ENCODE measurements around the gene MYH9. TPM values are rescaled to one million over a fixed set of nuclear protein-coding genes. Genes with fewer than 3 reads are reported as not detected.
"Not testable (repeated sequence)": the region's sequence is repeated elsewhere in the genome, so short reads cannot be mapped to it uniquely, and the experiment has no call there.

The MYH9 gene
- total and polyA plus RNA-seq, 2 donors (not counting 1 experiment from before 2014, with no cell fraction given): 108 to 554 TPM

DNA sequence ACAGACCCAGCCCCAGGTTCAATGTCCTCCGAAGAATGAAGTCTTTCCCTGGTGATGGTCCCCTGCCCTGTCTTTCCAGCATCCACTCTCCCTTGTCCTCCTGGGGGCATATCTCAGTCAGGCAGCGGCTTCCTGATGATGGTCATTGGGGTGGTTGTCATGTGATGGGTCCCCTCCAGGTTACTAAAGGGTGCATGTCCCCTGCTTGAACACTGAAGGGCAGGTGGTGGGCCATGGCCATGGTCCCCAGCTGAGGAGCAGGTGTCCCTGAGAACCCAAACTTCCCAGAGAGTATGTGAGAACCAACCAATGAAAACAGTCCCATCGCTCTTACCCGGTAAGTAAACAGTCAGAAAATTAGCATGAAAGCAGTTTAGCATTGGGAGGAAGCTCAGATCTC is 120.7 kb downstream of the MYH9 start:
- Mint-ChIP-seq H3K9me3 (ENCODE audit: insufficient read depth) (no peaks in the 10 kb centered on the region), H3K4me1 (no peaks in the 10 kb centered on the region), H3K27ac (no peak overlapping the region), H3K27me3 (no peaks in the 10 kb centered on the region), H3K4me3 (no peak overlapping the region)
- H3K79me2 ChIP-seq (ENCODE audit: control insufficient read depth, insufficient read depth, low read length): no peaks in the 10 kb centered on the region
- WGBS (ENCODE audit: insufficient coverage): 100% methylated on average over 1 of the region's 4 CpGs
- POLR2A ChIA-PET: no interaction called here
- no peak overlapping the region for H3K4me3 ChIP-seq (ENCODE audit: control extremely low read depth in 1 of 5, extremely low read depth in 1 of 5, insufficient read depth in 1 of 5, low read depth in 2 of 5, low read length in 4 of 5)
- DNase-seq (no peak), ATAC-seq (ENCODE audit: low read depth) (no peak)
- H3K9ac ChIP-seq (ENCODE audit: low read length): no peak overlapping the region
- H3K36me3 ChIP-seq (replicated peaks in 1 of 2; ENCODE audit: control extremely low read depth in 1 of 2, control insufficient read depth in 1 of 2, extremely low read depth in 1 of 2, insufficient read depth in 2 of 2, low read length in 1 of 2): peaks cover 1 to 13% of the 10 kb centered on the region in 2 experiments
- no peaks in the 10 kb centered on the region for H3K9me3 ChIP-seq (ENCODE audit: control extremely low read depth in 1 of 3, control insufficient read depth in 2 of 3, insufficient read depth in 1 of 3, low read length in 2 of 3)
- no peaks in the 10 kb centered on the region for H4K20me1 ChIP-seq (ENCODE audit: control insufficient read depth, insufficient read depth, low read length, poor library complexity, severe bottlenecking)
- no peak for TF ChIP-seq EZH2 (IDR thresholded peaks at IDR 0.05; ENCODE audit: borderline replicate concordance, insufficient read depth, low read depth, low read length, poor library complexity, severe bottlenecking)
- TF ChIP-seq, protein P1, sequence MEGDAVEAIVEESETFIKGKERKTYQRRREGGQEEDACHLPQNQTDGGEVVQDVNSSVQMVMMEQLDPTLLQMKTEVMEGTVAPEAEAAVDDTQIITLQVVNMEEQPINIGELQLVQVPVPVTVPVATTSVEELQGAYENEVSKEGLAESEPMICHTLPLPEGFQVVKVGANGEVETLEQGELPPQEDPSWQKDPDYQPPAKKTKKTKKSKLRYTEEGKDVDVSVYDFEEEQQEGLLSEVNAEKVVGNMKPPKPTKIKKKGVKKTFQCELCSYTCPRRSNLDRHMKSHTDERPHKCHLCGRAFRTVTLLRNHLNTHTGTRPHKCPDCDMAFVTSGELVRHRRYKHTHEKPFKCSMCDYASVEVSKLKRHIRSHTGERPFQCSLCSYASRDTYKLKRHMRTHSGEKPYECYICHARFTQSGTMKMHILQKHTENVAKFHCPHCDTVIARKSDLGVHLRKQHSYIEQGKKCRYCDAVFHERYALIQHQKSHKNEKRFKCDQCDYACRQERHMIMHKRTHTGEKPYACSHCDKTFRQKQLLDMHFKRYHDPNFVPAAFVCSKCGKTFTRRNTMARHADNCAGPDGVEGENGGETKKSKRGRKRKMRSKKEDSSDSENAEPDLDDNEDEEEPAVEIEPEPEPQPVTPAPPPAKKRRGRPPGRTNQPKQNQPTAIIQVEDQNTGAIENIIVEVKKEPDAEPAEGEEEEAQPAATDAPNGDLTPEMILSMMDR (IDR thresholded peaks at IDR 0.05): no peak
- H3K27me3 ChIP-seq (replicated peaks in 1 of 4; ENCODE audit: control extremely low read depth in 1 of 4, control insufficient read depth in 3 of 4, insufficient read depth in 4 of 4, low read length in 3 of 4): no peaks in the 10 kb centered on the region
- H2AFZ ChIP-seq (ENCODE audit: insufficient read depth, low read depth, low read length, poor library complexity, severe bottlenecking): no peak overlapping the region
- CTCF ChIA-PET: no interaction called here
- intact Hi-C loops (cut with micrococcal nuclease): no loop called here
- H3K4me1 ChIP-seq (ENCODE audit: control insufficient read depth in 2 of 2, insufficient read depth in 2 of 2, low read length in 2 of 2): no peaks in the 10 kb centered on the region
- H3K4me2 ChIP-seq (replicated peaks; ENCODE audit: low read depth, low read length, poor library complexity, severe bottlenecking): no peak overlapping the region
- no peak overlapping the region for H3K27ac ChIP-seq (ENCODE audit: low read length in 2 of 2)

DNA sequence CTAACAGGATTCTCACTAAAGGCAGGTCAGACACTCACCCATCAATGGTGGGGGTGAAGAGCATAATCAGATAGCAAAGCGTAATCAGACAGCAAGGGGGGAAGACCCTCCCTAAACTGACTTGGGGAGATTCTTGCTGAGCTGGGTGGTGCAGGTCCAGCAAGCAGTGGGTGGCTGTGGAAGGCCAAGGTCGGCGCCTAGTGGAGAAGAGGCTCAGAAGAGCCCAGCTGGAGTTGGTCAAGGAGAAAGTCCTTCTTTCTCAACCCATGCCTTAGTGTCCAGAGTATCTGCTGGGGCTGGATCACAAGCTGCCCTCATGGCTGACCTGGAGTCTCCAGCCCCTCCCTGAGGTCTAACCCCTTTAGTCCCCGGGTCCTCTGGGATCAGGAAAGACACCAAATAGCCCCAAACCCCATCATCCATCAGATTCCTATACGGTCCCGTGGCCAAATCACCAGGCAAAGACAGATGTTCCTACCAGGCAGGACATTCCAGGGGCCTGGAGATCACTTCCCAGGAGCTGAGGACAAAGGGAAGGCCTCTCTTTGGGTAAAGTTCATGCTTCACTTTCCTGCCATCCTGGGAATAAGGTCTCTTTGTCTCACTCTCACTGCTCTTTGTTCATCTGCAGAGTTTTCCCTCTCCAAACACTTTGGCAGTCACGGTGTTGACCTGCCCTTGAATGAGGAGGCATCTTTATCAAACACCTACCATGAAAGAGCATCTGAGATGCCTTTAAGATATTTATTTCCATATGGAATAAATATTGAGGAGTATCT is 123.7 kb downstream of the MYH9 start:
- H3K4me1 ChIP-seq (ENCODE audit: control insufficient read depth in 2 of 2, insufficient read depth in 2 of 2, low read length in 2 of 2); H3K9me3 ChIP-seq (ENCODE audit: control extremely low read depth in 1 of 3, control insufficient read depth in 2 of 3, insufficient read depth in 1 of 3, low read length in 2 of 3); DNase-seq; H3K79me2 ChIP-seq (ENCODE audit: control insufficient read depth, insufficient read depth, low read length); ATAC-seq (ENCODE audit: low read depth); H3K27me3 ChIP-seq (replicated peaks in 1 of 4; ENCODE audit: control extremely low read depth in 1 of 4, control insufficient read depth in 3 of 4, insufficient read depth in 4 of 4, low read length in 3 of 4); H3K9ac ChIP-seq (ENCODE audit: low read length); H3K4me3 Mint-ChIP-seq; H3K4me1 Mint-ChIP-seq; intact Hi-C loops (cut with micrococcal nuclease); H3K27me3 Mint-ChIP-seq; H3K27ac Mint-ChIP-seq; H4K20me1 ChIP-seq (ENCODE audit: control insufficient read depth, insufficient read depth, low read length, poor library complexity, severe bottlenecking); H3K4me3 ChIP-seq (ENCODE audit: control extremely low read depth in 1 of 5, extremely low read depth in 1 of 5, insufficient read depth in 1 of 5, low read depth in 2 of 5, low read length in 4 of 5); H3K27ac ChIP-seq (ENCODE audit: low read length in 2 of 2); H3K9me3 Mint-ChIP-seq (ENCODE audit: insufficient read depth); H3K4me2 ChIP-seq (replicated peaks; ENCODE audit: low read depth, low read length, poor library complexity, severe bottlenecking); H2AFZ ChIP-seq (ENCODE audit: insufficient read depth, low read depth, low read length, poor library complexity, severe bottlenecking): not testable (repeated sequence)
- ChIA-PET POLR2A (interaction anchor here (0.6 kb wide), 2 partner anchors 39 to 53 kb away, joined by 3 to 6 read pairs; no protein-coding TSS in a partner anchor), CTCF (interaction anchor here (1.1 kb wide), 1 partner anchor 14 kb away, joined by 3 read pairs; no protein-coding TSS in a partner anchor)
- H3K36me3 ChIP-seq (replicated peaks in 1 of 2; ENCODE audit: control extremely low read depth in 1 of 2, control insufficient read depth in 1 of 2, extremely low read depth in 1 of 2, insufficient read depth in 2 of 2, low read length in 1 of 2): peaks cover 1 to 26% of the 10 kb centered on the region in 2 experiments
- 97% methylated on average over 4 of the region's 7 CpGs for WGBS (ENCODE audit: insufficient coverage)

DNA sequence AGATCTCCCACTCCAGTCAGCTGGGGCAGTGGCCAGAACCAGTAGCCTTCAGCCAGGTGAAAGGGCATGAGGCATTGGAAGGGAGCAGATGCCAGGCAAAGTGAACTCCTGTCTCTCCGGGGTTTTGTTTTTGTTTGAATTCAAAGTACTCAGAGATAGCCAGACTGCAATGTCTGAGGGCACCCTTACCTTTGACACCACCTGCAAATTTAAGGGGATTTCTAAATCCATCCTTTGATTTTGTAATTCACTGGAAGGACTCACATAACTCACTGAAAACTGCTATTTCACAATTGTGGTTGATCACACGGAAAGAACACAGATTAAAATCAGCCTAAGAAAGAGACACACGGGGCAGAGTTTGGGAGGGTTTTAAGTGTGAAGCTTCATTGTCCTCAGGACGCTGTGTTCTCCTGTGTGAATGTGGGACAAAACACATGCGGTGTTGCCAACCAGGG is 124.5 kb downstream of the MYH9 start:
- no CpG with 5 or more reads among the region's 5 CpGs for WGBS (ENCODE audit: insufficient coverage)
- H3K4me3 ChIP-seq (ENCODE audit: control extremely low read depth in 1 of 5, extremely low read depth in 1 of 5, insufficient read depth in 1 of 5, low read depth in 2 of 5, low read length in 4 of 5); H3K79me2 ChIP-seq (ENCODE audit: control insufficient read depth, insufficient read depth, low read length); intact Hi-C loops (cut with micrococcal nuclease); H3K9ac ChIP-seq (ENCODE audit: low read length); H3K4me3 Mint-ChIP-seq; H2AFZ ChIP-seq (ENCODE audit: insufficient read depth, low read depth, low read length, poor library complexity, severe bottlenecking); H4K20me1 ChIP-seq (ENCODE audit: control insufficient read depth, insufficient read depth, low read length, poor library complexity, severe bottlenecking); ATAC-seq (ENCODE audit: low read depth); H3K9me3 ChIP-seq (ENCODE audit: control extremely low read depth in 1 of 3, control insufficient read depth in 2 of 3, insufficient read depth in 1 of 3, low read length in 2 of 3); CTCF ChIA-PET; H3K9me3 Mint-ChIP-seq (ENCODE audit: insufficient read depth); H3K27me3 ChIP-seq (replicated peaks in 1 of 4; ENCODE audit: control extremely low read depth in 1 of 4, control insufficient read depth in 3 of 4, insufficient read depth in 4 of 4, low read length in 3 of 4); H3K4me2 ChIP-seq (replicated peaks; ENCODE audit: low read depth, low read length, poor library complexity, severe bottlenecking); H3K27me3 Mint-ChIP-seq; H3K27ac Mint-ChIP-seq; H3K27ac ChIP-seq (ENCODE audit: low read length in 2 of 2); POLR2A ChIA-PET; DNase-seq: not testable (repeated sequence)
- peaks cover 11% of the 10 kb centered on the region for H3K4me1 Mint-ChIP-seq
- Histone ChIP-seq H3K4me1 (ENCODE audit: control insufficient read depth in 2 of 2, insufficient read depth in 2 of 2, low read length in 2 of 2) (peaks cover 5 to 10% of the 10 kb centered on the region in 2 donors), H3K36me3 (replicated peaks in 1 of 2; ENCODE audit: control extremely low read depth in 1 of 2, control insufficient read depth in 1 of 2, extremely low read depth in 1 of 2, insufficient read depth in 2 of 2, low read length in 1 of 2) (peaks cover 1 to 26% of the 10 kb centered on the region in 2 experiments)
